ENCODE data around the gene TRPV3. TPM values are rescaled to one million over a fixed set of nuclear protein-coding genes. Genes with fewer than 3 reads are reported as not detected.

The TRPV3 gene
- total and polyA plus RNA-seq, 4 donors = 0.04 to 0.38 (median 0.26) TPM

- TF ChIP-seq JUND (IDR thresholded peaks at IDR 0.05) (no peak), FOXA1 (IDR thresholded peaks at IDR 0.05) (no peak), MAX (IDR thresholded peaks at IDR 0.05) (no peak)
These were observed 44.1 kb downstream of the TRPV3 start (continued) for GRCh38 chr17:3513305-3514035.

DNA sequence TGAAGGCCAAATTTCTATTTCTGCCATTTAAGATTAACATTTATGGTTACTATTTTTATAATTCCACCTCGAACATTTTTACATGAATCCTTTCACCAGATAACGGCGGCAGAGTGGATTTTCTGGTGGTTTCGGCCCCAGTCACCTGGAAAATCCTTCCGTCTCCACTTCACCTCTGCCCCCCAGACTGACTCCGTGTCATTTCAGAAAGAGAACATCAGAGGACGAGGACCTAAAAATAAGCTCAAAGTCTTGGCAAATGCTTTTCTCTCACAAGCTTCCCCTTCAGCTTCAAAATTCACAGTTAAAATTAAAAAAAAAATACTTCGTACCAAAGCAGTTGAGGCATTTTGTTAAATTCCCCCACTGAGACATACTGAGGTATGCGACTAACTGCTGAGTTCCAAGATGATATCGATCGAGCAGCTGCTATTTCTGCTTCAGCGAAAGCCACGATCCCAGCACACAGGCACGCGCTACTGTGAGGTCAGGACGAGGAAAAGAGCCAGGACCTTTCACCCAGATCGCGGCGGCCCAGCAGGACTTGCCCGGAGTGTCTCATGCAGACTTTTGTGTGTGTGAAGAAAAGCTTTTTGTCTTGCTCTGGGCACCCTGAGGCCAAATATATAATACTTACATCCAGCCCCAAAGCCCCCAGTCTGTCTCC is 45.0 kb downstream of the TRPV3 start:
- no peaks in the 10 kb centered on the region for H3K9me3 ChIP-seq (ENCODE audit: control insufficient read depth in 4 of 4, low read length in 3 of 4)
- WGBS = 44% methylated on average over 20 of the region's 20 CpGs
- peaks cover 5 to 20% (median 10%) of the 10 kb centered on the region in 4 donors for H3K4me1 ChIP-seq (ENCODE audit: control insufficient read depth in 4 of 4, insufficient read depth in 4 of 4, low read length in 3 of 4)
- peak overlapping the region in 1 of 3 donors; percentile 8 for H3K4me3 ChIP-seq (ENCODE audit: low read depth in 1 of 3, low read length in 3 of 3)
- peaks cover 0 to 2% (median 0%) of the 10 kb centered on the region in 4 donors for H3K36me3 ChIP-seq (ENCODE audit: control insufficient read depth in 4 of 4, insufficient read depth in 3 of 4, low read depth in 1 of 4, low read length in 3 of 4)
- peak; percentile 62 for DNase-seq (ENCODE audit: low spot score)
- peak; percentile 71 for TF ChIP-seq MAX (IDR thresholded peaks at IDR 0.05)
- TF ChIP-seq, protein P1, sequence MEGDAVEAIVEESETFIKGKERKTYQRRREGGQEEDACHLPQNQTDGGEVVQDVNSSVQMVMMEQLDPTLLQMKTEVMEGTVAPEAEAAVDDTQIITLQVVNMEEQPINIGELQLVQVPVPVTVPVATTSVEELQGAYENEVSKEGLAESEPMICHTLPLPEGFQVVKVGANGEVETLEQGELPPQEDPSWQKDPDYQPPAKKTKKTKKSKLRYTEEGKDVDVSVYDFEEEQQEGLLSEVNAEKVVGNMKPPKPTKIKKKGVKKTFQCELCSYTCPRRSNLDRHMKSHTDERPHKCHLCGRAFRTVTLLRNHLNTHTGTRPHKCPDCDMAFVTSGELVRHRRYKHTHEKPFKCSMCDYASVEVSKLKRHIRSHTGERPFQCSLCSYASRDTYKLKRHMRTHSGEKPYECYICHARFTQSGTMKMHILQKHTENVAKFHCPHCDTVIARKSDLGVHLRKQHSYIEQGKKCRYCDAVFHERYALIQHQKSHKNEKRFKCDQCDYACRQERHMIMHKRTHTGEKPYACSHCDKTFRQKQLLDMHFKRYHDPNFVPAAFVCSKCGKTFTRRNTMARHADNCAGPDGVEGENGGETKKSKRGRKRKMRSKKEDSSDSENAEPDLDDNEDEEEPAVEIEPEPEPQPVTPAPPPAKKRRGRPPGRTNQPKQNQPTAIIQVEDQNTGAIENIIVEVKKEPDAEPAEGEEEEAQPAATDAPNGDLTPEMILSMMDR (IDR thresholded peaks at IDR 0.05; ENCODE audit: low read depth, low read length, missing input control) = no peak
- TF ChIP-seq HNF4G (IDR thresholded peaks at IDR 0.05) = no peak
- TF ChIP-seq REST (IDR thresholded peaks at IDR 0.05) = peak; percentile 61
- peak; percentile 66 for TF ChIP-seq YY1 (IDR thresholded peaks at IDR 0.05)
- TF ChIP-seq HNF4A (conservative IDR thresholded peaks at IDR 0.05) = peak; percentile 56
- peak; percentile 44 to 61 for TF ChIP-seq RAD21 (IDR thresholded peaks at IDR 0.05)
- peak; percentile 55 to 74 for TF ChIP-seq JUND (IDR thresholded peaks at IDR 0.05)
- TF ChIP-seq FOXA2 (IDR thresholded peaks at IDR 0.05) = no peak
- no peak for TF ChIP-seq GABPA (IDR thresholded peaks at IDR 0.05 in 1 of 2, conservative IDR thresholded peaks at IDR 0.05 in 1 of 2)
- peak; percentile 52 for TF ChIP-seq ZBTB33 (IDR thresholded peaks at IDR 0.05)
- TF ChIP-seq FOXA1 (IDR thresholded peaks at IDR 0.05) = no peak
- TF ChIP-seq EGR1 (IDR thresholded peaks at IDR 0.05; ENCODE audit: low read depth in 2 of 2) = no peak
- peak; percentile 90 to 91 for TF ChIP-seq RXRA (IDR thresholded peaks at IDR 0.05)
- no peak for TF ChIP-seq TAF1 (conservative IDR thresholded peaks at IDR 0.05)
- TF ChIP-seq NR2F2 (IDR thresholded peaks at IDR 0.05) = peak; percentile 49
- no peak for TF ChIP-seq ATF3 (IDR thresholded peaks at IDR 0.05)
- TF ChIP-seq SP1 (IDR thresholded peaks at IDR 0.05) = peak; percentile 89
- no peaks in the 10 kb centered on the region for H3K27me3 ChIP-seq (ENCODE audit: control insufficient read depth in 4 of 4, insufficient read depth in 4 of 4, low read length in 3 of 4)
- H3K9ac ChIP-seq (ENCODE audit: low read depth in 1 of 2, low read length in 2 of 2) = peak overlapping the region in 1 of 2 donors; percentile 90
- peak overlapping the region; percentile 23 to 34 for H3K27ac ChIP-seq (ENCODE audit: low read depth in 1 of 2, low read length in 2 of 2)
